HL-60 (cell line): ENCODE results near the gene LRMDA.
A peak's percentile ranks its signal among the peaks of the same experiment; 100 is the strongest.
"Not testable (repeated sequence)": the region's sequence is repeated elsewhere in the genome, so short reads cannot be mapped to it uniquely, and the experiment has no call there.

Experiments
- DNase-seq, 2 experiments: peaks; one replicate each; pipeline ENCODE4 v3.0.0-alpha.2; 2010 to 2020; ENCODE audit warnings: low read depth in 1 of 2, low spot score in 1 of 2
- H3K27ac ChIP-seq: fragments of 250-450 bp; sonication (Bioruptor Pico); replicated peaks from 2 replicates; pipeline ENCODE4 v1.5.1; 2020; ENCODE audit warnings: mild to moderate bottlenecking, moderate library complexity
- H3K27me3 ChIP-seq: fragments of 250-450 bp; sonication (Bioruptor Pico); 2 replicates; pipeline ENCODE4 v1.5.1; 2021; ENCODE audit warnings: mild to moderate bottlenecking, moderate library complexity; ENCODE audit not compliant: insufficient read depth, poor library complexity, severe bottlenecking
- H3K4me3 ChIP-seq: replicated peaks from 2 replicates; pipeline ENCODE4 v1.5.1; 2011; ENCODE audit warnings: mild to moderate bottlenecking, control low read depth, low read length; ENCODE audit not compliant: insufficient read depth
- CTCF ChIP-seq: IDR thresholded peaks from one replicate; pipeline ENCODE4 v1.5.1; 2011; ENCODE audit warnings: low read length, control low read depth, inconsistent platforms; ENCODE audit not compliant: insufficient read depth
- GABPA ChIP-seq: IDR thresholded peaks from 2 replicates; pipeline ENCODE4 v1.6.1; 2012; ENCODE audit warnings: low read depth
- POLR2AphosphoS5 ChIP-seq: IDR thresholded peaks from 2 replicates; pipeline ENCODE4 v1.6.1; 2012; ENCODE audit warnings: low read depth
- REST ChIP-seq: IDR thresholded peaks from 2 replicates; pipeline ENCODE4 v1.6.1; 2012; ENCODE audit warnings: low read depth; ENCODE audit not compliant: insufficient replicate concordance
- SPI1 ChIP-seq: IDR thresholded peaks from 2 replicates; pipeline ENCODE4 v1.6.1; 2012; ENCODE audit warnings: low read depth, mild to moderate bottlenecking, borderline replicate concordance

The LRMDA gene

GRCh38 chr10:75516154-75516553, 84.7 kb downstream of the LRMDA start:
- H3K27ac ChIP-seq, H3K4me3 ChIP-seq, H3K27me3 ChIP-seq: not testable (repeated sequence)
- DNase-seq, result peak in 1 of 2 experiments; percentile 58
- 0 out of 2 replicates have a peak, but pooled peaks have one; percentile 19 for TF ChIP-seq POLR2AphosphoS5

GRCh38 chr10:75519213-75519612, 87.8 kb downstream of the LRMDA start:
- H3K27me3 ChIP-seq, DNase-seq, H3K27ac ChIP-seq, H3K4me3 ChIP-seq: not testable (repeated sequence)

GRCh38 chr10:75521194-75521829, 89.9 kb downstream of the LRMDA start:
- H3K4me3 ChIP-seq, DNase-seq, H3K27ac ChIP-seq, H3K27me3 ChIP-seq: not testable (repeated sequence)

GRCh38 chr10:75525067-75525466, 93.6 kb downstream of the LRMDA start:
- no peak for DNase-seq
- Histone ChIP-seq H3K27me3 (no peaks in the 10 kb centered on the region), H3K4me3 (no peak overlapping the region), H3K27ac (no peak overlapping the region)
- TF ChIP-seq GABPA (no peak), POLR2AphosphoS5 (no peak), SPI1 (no peak), REST (no peak), CTCF (no peak)

DNA sequence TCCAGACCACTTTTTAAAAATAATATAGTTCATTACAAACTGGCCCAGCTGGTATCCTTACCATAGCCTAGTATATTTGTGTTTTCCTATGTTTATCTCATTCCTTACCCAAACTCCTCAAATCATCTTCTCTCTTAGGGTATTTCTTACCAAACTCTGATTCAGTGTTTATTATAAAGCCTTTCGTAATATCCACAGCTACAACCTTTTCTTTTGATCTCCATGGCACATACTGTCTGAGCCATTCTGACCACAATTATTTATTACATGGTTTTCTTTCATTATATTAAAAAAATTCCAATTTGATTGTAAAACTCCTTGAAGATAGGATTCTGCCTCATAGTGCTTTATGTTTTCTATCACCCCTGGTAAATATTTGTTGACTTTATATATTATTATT, 94.2 kb downstream of the LRMDA start:
- no peaks in the 10 kb centered on the region for H3K27me3 ChIP-seq
- no peak overlapping the region for H3K27ac ChIP-seq
- no peak overlapping the region for H3K4me3 ChIP-seq
- DNase-seq, result peak in 1 of 2 experiments; percentile 14
- TF ChIP-seq CTCF, result no peak
- TF ChIP-seq REST, result no peak
